Measurements from ENCODE around the gene NAB2.

Gene NAB2

DNA sequence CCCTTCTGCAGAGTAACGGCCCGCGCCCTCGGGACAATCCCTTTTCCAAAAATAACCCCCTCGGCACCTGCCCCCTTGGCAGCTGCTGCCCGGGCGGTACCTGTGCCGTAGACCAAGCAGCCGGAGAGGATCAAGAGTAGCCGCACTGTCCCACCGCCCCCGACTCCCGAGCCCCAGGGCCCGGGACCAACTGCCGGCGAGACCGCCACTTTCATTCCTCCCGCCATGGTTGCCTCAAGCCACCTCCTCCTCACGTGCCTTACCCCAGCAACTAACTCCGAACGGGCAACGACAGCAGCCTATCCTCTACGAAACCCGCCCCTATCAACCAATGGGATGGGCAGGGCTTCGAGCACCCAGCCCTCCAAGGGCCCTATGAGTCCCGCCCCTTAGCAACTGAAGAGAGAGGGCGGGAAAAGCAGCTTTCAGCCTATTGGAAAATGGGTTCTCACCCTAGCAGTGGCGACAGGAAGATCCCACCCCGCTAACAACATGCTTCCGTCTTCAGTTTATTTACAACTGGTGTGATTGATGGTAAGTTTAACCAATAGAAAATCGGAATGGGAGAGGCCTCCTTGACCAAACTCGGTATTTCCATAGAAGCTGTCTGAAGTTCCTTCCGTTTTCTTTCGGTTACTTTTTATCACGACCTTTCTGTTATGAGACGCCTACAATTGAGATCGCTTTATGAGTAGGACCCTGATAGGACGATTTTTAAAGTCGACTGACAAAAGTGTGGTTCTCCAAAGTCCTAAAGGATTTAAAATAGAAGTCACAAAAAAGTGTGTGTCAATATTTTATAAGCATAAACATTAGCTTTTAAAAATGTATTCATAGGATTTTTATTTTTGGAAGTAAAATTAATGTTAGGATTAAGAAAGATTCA lies 10.2 kb upstream of the NAB2 start, which contains the start of gene NEMP1 (continued):
- TF ChIP-seq ZBTB11 (tag by site-specific recombination; conservative IDR thresholded peaks at IDR 0.05; ENCODE audit: low read depth): 0 out of 2 replicates have a peak, but pooled peaks have one; percentile 10
- TF ChIP-seq ZBTB8A (tag by site-specific recombination; IDR thresholded peaks at IDR 0.05): peak; percentile 87
- TF ChIP-seq, protein P1, sequence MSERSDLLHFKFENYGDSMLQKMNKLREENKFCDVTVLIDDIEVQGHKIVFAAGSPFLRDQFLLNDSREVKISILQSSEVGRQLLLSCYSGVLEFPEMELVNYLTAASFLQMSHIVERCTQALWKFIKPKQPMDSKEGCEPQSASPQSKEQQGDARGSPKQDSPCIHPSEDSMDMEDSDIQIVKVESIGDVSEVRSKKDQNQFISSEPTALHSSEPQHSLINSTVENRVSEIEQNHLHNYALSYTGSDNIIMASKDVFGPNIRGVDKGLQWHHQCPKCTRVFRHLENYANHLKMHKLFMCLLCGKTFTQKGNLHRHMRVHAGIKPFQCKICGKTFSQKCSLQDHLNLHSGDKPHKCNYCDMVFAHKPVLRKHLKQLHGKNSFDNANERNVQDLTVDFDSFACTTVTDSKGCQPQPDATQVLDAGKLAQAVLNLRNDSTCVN (tag by site-specific recombination; optimal IDR thresholded peaks at IDR 0.05): peak; percentile 19
- no peak for TF ChIP-seq ZSCAN23 (tag by site-specific recombination; IDR thresholded peaks at IDR 0.05)
- no peak for TF ChIP-seq ZNF791 (tag by site-specific recombination; IDR thresholded peaks at IDR 0.05)
- no peak for TF ChIP-seq GLI4 (tag by site-specific recombination; IDR thresholded peaks at IDR 0.05)
- no peak for TF ChIP-seq ZNF747 (tag by site-specific recombination; IDR thresholded peaks at IDR 0.05)
- TF ChIP-seq ZXDB (tag by site-specific recombination; IDR thresholded peaks at IDR 0.05): peak; percentile 90
- TF ChIP-seq ZNF529 (tag by site-specific recombination; IDR thresholded peaks at IDR 0.05; ENCODE audit: insufficient replicate concordance): no peak
- peak; percentile 91 for TF ChIP-seq KLF7 (tag by site-specific recombination; IDR thresholded peaks at IDR 0.05; ENCODE audit: borderline replicate concordance)
- no peak for TF ChIP-seq ZNF433 (tag by site-specific recombination; IDR thresholded peaks at IDR 0.05; ENCODE audit: low read depth)
- TF ChIP-seq ZBTB7A (tag by site-specific recombination; IDR thresholded peaks at IDR 0.05; ENCODE audit: low read depth): 0 out of 2 replicates have a peak, but pooled peaks have one; percentile 56
- no peak for TF ChIP-seq ZNF473 (tag by site-specific recombination; IDR thresholded peaks at IDR 0.05)
- no peak for TF ChIP-seq ZNF510 (tag by site-specific recombination; IDR thresholded peaks at IDR 0.05; ENCODE audit: insufficient replicate concordance)
- peak; percentile 89 for TF ChIP-seq YY2 (tag by site-specific recombination; IDR thresholded peaks at IDR 0.05)
- TF ChIP-seq, protein P2, sequence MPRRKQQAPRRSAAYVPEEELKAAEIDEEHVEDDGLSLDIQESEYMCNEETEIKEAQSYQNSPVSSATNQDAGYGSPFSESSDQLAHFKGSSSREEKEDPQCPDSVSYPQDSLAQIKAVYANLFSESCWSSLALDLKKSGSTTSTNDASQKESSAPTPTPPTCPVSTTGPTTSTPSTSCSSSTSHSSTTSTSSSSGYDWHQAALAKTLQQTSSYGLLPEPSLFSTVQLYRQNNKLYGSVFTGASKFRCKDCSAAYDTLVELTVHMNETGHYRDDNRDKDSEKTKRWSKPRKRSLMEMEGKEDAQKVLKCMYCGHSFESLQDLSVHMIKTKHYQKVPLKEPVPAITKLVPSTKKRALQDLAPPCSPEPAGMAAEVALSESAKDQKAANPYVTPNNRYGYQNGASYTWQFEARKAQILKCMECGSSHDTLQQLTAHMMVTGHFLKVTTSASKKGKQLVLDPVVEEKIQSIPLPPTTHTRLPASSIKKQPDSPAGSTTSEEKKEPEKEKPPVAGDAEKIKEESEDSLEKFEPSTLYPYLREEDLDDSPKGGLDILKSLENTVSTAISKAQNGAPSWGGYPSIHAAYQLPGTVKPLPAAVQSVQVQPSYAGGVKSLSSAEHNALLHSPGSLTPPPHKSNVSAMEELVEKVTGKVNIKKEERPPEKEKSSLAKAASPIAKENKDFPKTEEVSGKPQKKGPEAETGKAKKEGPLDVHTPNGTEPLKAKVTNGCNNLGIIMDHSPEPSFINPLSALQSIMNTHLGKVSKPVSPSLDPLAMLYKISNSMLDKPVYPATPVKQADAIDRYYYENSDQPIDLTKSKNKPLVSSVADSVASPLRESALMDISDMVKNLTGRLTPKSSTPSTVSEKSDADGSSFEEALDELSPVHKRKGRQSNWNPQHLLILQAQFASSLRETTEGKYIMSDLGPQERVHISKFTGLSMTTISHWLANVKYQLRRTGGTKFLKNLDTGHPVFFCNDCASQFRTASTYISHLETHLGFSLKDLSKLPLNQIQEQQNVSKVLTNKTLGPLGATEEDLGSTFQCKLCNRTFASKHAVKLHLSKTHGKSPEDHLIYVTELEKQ (tag by site-specific recombination; IDR thresholded peaks at IDR 0.05; ENCODE audit: borderline replicate concordance): no peak
- peak; percentile 28; the same call in 1 of the 2 replicates for TF ChIP-seq ZNF843 (tag by site-specific recombination; IDR thresholded peaks at IDR 0.05)
- no peak for TF ChIP-seq ZBTB21 (tag by site-specific recombination; IDR thresholded peaks at IDR 0.05)
- peak; percentile 28; the same call in 1 of the 2 replicates for TF ChIP-seq ZSCAN4 (tag by site-specific recombination; IDR thresholded peaks at IDR 0.05)
- TF ChIP-seq SP3 (tag by site-specific recombination; IDR thresholded peaks at IDR 0.05): peak; percentile 96
- no peak for TF ChIP-seq ZNF302 (tag by site-specific recombination; IDR thresholded peaks at IDR 0.05; ENCODE audit: low read depth)
- TF ChIP-seq ZNF391 (tag by site-specific recombination; IDR thresholded peaks at IDR 0.05; ENCODE audit: borderline replicate concordance, low read depth): peak; percentile 76; the same call in 1 of the 2 replicates
- TF ChIP-seq ZNF548 (tag by site-specific recombination; IDR thresholded peaks at IDR 0.05): no peak
- TF ChIP-seq OSR2 (tag by site-specific recombination; IDR thresholded peaks at IDR 0.05): 0 out of 2 replicates have a peak, but pooled peaks have one; percentile 19
- peak; percentile 29 for TF ChIP-seq PRDM1 (tag by site-specific recombination; IDR thresholded peaks at IDR 0.05)
- TF ChIP-seq, protein P3, sequence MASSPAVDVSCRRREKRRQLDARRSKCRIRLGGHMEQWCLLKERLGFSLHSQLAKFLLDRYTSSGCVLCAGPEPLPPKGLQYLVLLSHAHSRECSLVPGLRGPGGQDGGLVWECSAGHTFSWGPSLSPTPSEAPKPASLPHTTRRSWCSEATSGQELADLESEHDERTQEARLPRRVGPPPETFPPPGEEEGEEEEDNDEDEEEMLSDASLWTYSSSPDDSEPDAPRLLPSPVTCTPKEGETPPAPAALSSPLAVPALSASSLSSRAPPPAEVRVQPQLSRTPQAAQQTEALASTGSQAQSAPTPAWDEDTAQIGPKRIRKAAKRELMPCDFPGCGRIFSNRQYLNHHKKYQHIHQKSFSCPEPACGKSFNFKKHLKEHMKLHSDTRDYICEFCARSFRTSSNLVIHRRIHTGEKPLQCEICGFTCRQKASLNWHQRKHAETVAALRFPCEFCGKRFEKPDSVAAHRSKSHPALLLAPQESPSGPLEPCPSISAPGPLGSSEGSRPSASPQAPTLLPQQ (tag by site-specific recombination; IDR thresholded peaks at IDR 0.05): peak; percentile 75
- no peak for TF ChIP-seq ZNF658 (tag by site-specific recombination; IDR thresholded peaks at IDR 0.05)
- peak; percentile 93 for TF ChIP-seq ZBTB17 (tag by site-specific recombination; IDR thresholded peaks at IDR 0.05)
- TF ChIP-seq ZNF202 (tag by site-specific recombination; IDR thresholded peaks at IDR 0.05; ENCODE audit: borderline replicate concordance): no peak
